SHP77 (cell line): ENCODE measurements around the gene PXMP4.
"Not testable (repeated sequence)": the region's sequence is repeated elsewhere in the genome, so short reads cannot be mapped to it uniquely, and the experiment has no call there.

Source experiments
- DNase-seq, 2 experiments: peaks; one replicate each; lab custom pipeline; 2025; lab: John Stamatoyannopoulos, UW

PXMP4 gene, protein sequence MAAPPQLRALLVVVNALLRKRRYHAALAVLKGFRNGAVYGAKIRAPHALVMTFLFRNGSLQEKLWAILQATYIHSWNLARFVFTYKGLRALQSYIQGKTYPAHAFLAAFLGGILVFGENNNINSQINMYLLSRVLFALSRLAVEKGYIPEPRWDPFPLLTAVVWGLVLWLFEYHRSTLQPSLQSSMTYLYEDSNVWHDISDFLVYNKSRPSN

GRCh38 chr20:33719989-33720709 lies at the start of gene PXMP4:
TSS of gene PXMP4 (minus strand) at chr20:33720310. CDS start at chr20:33720207, 103 bp downstream.
- DNase-seq = peak; percentile 98 to 99

- no peak for DNase-seq
These were observed 48.9 kb upstream of the PXMP4 start for GRCh38 chr20:33769043-33769442.

DNA sequence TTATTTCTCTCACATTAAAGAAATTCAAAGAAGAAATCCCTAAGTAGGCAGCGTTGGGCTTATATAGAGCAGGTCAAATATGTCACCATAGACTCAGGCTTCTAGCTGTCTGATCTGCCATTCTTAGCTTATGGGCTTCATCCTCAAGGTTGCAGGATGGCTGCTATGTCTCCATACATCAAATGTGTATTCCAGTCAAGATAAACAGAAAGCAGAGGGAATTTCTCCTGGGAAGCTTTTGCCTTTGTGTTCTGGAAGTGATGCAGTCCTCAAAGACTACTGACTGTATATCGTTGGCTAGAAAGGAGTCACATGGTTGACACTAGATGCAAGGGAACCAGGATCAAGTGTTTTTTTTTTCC lies 47.6 kb upstream of the PXMP4 start:
- no peak for DNase-seq

- no peak for DNase-seq
These were observed 46.6 kb upstream of the PXMP4 start for GRCh38 chr20:33766686-33767085.

DNA sequence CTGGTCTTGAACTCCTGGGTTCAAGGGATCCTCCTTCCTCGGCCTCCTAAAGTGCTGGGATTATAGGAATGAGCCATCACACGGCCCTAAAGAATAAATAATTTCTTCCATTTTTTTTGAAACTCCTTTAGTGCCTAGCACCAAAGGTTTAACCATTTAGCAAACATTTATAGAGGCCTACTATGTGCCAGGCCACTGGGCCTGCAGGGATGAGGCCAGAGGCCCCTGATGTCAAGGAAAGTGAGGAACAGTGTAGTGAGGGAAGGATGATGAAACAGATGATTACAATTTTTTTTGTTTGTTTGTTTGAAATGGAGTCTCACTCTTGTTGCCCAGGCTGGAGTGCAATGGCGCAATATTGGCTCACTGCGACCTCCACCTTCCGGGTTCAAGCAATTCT lies 45.5 kb upstream of the PXMP4 start:
- no peak for DNase-seq

GRCh38 chr20:33765099-33765498 lies 45.0 kb upstream of the PXMP4 start:
- DNase-seq = no peak

- DNase-seq = no peak
These were observed 41.7 kb upstream of the PXMP4 start for GRCh38 chr20:33761698-33762250.

- DNase-seq = no peak
These were observed 37.3 kb upstream of the PXMP4 start for GRCh38 chr20:33757458-33757857.

GRCh38 chr20:33757046-33757445 lies 36.9 kb upstream of the PXMP4 start:
- DNase-seq = no peak

- DNase-seq = not testable (repeated sequence)
These were observed 35.9 kb upstream of the PXMP4 start for GRCh38 chr20:33755936-33756490.

DNA sequence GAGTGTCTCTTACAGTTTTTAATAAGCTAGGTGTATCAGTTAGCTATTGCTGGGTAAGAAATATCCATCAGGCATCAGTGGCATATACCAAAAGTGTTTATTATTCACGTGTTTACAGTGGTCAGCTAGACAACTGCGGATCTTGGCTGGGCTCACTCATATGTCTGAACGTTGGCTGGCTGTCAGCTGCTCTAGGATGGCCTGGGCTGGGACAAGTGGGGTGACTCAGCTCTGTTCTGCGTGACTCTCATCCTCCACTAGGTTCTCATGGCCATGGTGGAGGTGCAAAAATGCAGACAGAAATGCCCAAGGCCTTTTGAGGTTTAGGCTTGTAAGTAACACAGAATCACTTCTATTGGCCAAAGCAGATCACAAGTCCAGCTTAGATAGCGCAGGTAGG lies 33.7 kb upstream of the PXMP4 start:
- DNase-seq = no peak

DNA sequence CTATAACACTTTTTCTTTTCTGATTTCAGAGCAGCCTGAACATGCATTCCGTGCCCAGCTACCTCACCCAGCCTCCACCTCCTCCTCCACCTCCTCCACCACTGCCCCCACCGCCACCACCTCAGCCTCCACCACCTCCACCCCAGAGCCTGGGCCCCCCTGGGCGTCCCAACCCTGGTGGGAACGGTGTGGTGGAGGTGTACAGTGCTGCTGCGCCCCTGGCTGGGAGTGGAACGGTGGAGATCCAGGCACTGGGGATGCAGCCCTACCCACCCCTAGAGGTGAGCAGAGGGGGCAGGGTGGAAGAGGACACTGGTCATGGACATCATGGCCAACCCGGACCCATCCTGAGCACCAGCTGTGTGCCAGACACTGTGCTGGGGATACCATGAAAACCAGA lies 33.0 kb upstream of the PXMP4 start:
- no peak for DNase-seq

DNA sequence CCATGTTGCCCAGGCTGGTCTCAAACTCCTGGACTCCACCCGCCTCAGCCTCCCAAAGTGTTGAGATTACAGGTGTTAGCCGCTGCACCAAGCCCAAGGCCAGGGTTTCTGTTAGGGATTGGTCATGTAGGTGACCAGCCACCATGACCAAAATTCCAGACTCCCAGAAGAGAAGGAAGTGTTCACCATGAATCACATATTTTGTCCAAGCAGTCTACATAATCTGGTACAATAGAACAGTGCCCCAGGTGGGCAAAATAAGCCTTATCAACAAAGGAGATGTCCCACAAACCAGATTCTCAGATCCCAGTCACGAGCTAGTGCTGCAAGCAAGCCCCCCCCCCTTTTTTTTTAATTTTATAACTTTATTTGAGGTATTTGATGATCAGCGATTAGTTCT lies 31.7 kb upstream of the PXMP4 start:
- no peak for DNase-seq

GRCh38 chr20:33746325-33746998 lies 26.4 kb upstream of the PXMP4 start:
- DNase-seq = no peak

GRCh38 chr20:33744773-33745385 lies 24.8 kb upstream of the PXMP4 start:
- no peak for DNase-seq

GRCh38 chr20:33744181-33744580 lies 24.1 kb upstream of the PXMP4 start:
- no peak for DNase-seq

GRCh38 chr20:33740189-33740588 lies 20.1 kb upstream of the PXMP4 start:
- DNase-seq = no peak

DNA sequence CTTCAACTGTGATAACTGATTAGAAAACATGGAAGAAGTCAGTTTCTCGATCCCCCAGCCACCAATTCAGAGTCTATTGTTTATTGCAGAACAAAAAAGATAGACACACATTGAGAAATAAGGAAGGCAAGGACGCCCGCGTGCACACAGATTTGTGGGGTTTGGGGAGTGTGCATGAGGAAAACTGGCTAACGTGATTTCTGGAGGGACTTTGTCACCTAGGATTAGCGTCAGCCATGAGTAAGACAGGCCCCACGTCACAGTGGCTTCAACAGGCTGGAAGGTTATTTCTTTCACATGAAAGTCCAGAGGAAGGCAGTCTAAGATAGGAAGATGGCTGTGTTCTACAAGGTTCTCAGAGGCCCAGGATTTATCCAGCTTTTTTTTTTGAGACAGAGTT lies 19.4 kb upstream of the PXMP4 start:
- DNase-seq = no peak

DNA sequence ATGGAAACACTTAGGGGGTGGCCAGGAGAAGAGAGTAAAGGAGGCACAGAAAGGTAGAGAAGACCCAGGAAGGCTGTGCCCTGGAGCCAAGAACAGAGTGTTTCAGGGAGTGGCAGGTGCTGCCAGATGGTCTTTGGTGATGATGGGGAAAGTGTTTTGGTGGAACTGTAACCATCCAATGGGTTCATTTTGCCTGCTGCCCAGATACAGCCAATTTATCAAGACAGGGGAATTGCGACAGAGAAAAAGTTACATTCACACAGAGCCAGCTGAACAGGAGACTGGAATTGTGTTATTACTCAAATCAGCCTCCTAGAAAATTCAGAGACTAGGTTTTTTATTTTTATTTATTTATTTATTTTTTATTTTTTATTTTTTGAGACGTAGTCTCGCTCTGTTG lies 16.9 kb upstream of the PXMP4 start:
- DNase-seq = no peak

DNA sequence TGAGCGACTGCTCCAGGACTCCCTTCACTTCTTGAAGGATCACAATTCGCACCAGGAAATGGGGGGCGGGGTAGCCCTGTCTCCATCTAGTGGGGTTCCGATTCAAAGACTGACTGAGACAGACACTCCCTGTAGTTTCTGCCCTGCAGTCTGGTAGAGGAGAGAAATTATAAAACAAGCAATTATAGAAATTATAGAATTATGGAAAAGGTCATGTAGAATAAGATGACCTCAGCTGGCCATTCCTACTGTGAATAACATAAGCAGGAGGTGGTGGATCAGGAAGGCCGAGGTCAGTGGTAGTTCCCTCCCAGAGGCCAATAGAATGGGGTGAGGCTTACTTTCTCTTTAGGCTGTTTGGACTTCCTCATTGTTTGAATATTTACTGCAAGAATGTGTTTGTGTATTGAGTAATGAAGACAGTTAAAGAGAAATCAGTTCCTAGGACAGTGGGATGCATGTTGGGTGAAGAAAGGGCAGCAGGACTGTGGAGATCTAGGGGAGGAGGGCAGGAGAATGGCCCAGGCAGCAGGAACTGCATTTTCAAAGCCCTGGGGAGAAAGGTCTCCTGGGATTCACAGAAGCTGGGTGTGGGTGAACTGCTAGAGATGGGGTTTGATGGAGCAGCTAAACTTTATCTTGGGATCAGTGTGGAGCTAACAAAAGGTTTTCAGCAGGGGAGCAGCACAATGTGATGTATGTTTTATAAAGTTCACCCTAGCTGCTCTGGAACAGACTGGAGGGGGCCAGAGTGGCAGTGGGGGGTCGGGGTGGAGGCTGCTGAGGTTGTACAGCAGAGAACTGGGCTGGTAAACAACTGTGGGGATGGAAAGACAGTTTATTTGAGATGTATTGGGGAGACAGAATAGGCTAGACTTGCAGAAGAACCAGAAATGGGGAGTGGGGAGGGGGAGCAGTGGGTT lies 13.8 kb upstream of the PXMP4 start:
- DNase-seq = no peak
